Measurements from ENCODE around the gene DTX4.
"Not testable (repeated sequence)": the region's sequence is repeated elsewhere in the genome, so short reads cannot be mapped to it uniquely, and the experiment has no call there.

Gene DTX4

GRCh38 chr11:59171508-59172322 lies at the start of gene DTX4:
DTX4 (plus strand) TSS chr11:59172132; CDS start chr11:59172596, 464 bp downstream.
- DNase-seq: peak; percentile 72 to 86 (median 78)

- DNase-seq: peak; percentile 80 to 91 (median 82)
Measured at GRCh38 chr11:59135648-59136461, 36.1 kb upstream of the DTX4 start.

GRCh38 chr11:59136551-59136950 lies 35.4 kb upstream of the DTX4 start:
- not testable (repeated sequence) for DNase-seq

DNA sequence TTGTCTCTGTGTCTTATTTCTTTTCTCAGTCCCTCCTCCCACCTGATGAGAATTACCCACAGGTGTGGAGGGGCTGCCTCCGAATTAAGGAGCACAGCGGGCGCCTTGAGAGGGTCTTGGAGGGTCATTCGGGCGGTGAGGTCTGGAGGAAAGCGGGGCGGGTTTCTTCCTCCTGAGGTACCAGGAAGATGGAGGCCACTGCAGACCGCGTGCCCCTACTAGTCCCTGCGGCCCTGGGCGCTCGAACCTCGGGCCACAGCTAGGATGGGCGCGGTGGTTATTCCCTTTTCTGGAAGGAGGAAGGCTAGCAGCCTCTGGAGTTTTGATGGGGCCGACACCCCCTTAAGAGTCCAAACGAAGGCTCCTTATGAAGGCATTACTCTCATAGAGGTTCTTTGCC lies 34.7 kb upstream of the DTX4 start:
- DNase-seq: no peak

GRCh38 chr11:59138643-59139042 lies 33.3 kb upstream of the DTX4 start:
- no peak for DNase-seq

- DNase-seq: no peak
Measured at GRCh38 chr11:59141191-59141590, 30.7 kb upstream of the DTX4 start.

DNA sequence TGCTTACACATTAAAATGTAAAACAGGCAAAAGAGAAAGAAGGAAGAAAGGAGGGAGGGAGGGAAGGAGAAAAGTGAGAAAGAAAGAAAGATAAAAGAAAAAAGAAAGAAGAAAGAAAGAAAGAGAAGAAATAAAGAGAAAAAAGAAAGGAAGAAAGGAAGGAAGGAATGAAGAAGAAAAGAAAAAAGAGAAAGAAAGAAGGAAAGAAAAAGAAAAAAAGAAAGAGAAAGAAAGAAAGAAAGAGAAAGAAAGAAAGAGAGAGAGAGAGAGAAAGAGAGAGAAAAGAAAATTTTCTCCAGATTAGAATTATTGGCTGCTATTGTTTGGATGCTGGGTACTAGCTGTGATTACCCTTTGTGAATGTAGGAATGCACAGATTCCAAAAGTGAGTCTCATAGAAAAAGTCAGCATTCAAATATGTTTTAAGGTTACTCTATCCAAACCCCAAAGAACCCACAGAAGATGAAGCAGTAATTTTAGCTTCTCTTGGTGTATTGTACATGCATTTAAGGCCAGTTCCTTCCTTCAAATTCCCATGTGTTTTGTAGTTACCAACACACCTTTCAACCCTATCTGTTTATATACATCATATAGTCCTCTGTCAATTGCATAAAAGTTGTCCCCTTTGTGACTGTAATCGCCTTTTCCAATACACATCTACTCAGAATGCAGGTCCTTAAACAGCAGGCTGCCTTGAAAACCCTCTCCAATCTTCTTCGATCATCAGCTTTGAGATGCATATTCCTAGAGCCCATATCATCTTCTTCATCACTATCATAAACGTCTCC lies 30.1 kb upstream of the DTX4 start:
- no peak for DNase-seq

GRCh38 chr11:59142530-59143507 lies 29.1 kb upstream of the DTX4 start, which contains the start of gene FAM111A:
FAM111A (plus strand) TSS chr11:59142856; CDS start chr11:59148873, 6,017 bp downstream.
- peak; percentile 52 to 65 (median 60) for DNase-seq

DNA sequence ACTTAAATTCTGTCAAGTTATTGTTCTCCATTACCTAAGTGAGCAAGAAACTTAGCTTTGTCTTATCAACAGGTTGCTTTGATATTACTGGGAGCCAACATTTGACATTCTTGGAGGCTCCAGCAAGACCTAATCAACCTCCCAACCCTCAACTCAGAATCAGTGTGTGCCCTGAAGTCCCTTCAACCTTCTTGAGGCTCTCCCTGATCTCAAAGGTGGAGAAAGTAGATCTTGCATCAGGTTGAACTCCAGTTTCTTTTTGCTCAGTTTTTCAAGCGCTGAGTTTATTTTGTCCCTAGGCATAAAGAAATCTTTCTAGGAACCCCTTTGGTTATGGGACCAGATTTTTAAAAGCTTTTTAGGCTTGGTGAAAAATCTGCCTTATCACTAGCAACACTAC lies 27.8 kb upstream of the DTX4 start:
- no peak for DNase-seq

DNA sequence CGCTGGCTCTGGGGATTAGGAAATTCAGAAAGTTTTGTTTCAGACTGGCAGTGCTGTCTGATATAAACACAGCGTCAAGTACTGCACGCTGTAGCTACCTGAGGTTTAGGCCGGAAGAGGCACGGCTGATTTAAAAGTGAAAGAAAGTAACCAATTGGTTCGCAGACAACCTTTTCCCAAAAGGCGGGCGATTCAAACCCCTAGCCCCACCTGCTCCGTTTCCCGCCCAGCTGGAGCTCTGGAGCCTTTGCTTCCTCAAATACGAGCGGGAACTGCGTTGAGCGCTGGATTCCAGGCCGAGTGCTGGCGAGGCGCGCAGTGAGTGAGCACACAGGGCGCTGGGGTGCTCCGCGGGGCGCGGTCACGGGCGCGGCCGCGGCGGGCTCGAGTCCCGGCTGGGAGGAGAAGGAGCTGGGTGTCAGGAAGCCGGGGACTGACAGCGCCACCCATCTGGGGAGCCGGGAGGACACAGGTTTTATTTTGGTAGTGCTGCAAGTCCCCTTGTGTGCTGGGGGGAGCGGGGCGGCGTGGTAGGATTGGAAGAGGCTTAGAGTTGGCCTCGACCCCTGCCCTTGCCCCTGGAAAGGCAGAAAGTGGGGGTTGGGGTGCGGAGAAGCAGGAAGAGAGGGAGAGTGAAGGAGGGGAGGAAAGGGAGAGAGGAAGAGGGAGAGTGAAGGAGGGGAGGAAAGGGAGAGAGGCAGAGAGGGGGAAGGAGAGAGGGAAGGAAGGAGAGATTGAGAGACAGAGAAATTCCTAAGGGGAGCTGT lies 27.2 kb upstream of the DTX4 start:
- peak in 3 of 4 experiments; percentile 30 to 38 (median 31) for DNase-seq

GRCh38 chr11:59145534-59145933 lies 26.4 kb upstream of the DTX4 start:
- DNase-seq: no peak

- DNase-seq: no peak
Measured at GRCh38 chr11:59151761-59152160, 20.2 kb upstream of the DTX4 start.

DNA sequence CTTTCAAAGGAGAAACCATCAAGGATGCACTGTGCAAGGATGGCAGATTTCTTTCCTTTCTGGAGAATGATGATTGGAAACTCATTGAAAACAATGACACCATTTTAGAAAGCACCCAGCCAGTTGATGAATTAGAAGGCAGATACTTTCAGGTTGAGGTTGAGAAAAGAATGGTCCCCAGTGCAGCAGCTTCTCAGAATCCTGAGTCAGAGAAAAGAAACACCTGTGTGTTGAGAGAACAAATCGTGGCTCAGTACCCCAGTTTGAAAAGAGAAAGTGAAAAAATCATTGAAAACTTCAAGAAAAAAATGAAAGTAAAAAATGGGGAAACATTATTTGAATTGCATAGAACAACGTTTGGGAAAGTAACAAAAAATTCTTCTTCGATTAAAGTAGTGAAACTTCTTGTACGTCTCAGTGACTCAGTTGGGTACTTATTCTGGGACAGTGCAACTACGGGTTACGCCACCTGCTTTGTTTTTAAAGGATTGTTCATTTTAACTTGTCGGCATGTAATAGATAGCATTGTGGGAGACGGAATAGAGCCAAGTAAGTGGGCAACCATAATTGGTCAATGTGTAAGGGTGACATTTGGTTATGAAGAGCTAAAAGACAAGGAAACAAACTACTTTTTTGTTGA lies 19.5 kb upstream of the DTX4 start:
- no peak for DNase-seq

GRCh38 chr11:59154610-59155009 lies 17.3 kb upstream of the DTX4 start:
- no peak for DNase-seq

DNA sequence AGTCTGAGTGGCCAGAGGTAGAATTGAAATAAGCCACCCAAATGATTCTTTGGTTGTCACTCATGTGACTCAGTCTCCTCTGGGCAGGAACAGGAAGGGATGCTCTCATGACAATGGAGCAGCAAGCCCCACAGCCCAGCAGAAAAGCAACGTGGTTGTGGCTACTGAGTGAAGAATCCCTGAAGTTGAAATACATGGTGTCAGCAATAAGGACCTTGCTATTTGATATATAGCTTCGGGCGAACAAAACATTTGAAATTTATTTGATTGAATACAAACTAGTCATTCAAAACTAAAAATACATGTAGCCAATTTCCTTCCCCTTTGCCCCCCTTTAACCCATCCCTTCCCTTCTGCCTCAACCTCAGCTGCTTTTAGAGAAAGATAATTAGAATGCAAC lies 14.5 kb upstream of the DTX4 start:
- DNase-seq: no peak

DNA sequence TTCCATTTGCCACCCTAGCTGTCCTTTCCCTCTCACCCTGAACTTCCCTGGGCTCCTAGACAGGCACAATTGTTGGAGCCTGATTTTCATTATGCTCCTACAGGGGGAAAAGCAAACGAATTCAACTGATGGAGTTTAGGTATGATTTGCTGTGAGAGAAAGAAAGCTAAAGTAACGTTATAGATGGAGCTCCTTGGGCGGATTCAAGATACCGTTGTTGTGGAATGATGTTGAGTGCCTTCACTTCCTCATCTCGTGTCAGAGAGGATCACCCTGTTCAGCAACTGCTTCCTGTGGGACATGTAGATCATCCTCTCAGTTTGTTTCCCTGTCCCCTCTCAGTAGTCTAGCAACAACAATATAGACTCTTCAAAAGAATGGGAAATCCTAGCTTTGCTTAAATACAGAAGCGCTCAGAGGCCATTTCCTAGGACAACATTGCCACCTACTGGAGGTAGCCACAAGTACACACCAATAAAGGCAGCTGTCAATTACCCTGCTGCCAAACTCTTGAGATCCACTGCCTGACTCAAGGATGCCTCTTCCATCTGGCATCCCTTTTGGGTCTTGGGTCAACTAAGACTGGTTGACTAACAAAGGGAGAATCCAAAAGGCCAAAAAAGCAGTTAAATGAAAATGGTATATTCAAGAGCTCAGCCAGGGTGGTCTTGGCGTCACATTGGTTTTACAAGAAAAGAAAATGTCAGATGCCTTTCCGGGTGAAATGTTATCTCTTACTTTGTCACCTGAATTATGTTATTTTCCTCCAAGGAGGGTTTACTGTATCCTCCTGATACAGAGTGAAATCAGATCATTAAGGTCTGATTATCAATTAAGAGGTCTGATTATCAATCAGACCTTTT lies 13.5 kb upstream of the DTX4 start:
- DNase-seq: peak in 3 of 4 experiments; percentile 22 to 37 (median 27)

DNA sequence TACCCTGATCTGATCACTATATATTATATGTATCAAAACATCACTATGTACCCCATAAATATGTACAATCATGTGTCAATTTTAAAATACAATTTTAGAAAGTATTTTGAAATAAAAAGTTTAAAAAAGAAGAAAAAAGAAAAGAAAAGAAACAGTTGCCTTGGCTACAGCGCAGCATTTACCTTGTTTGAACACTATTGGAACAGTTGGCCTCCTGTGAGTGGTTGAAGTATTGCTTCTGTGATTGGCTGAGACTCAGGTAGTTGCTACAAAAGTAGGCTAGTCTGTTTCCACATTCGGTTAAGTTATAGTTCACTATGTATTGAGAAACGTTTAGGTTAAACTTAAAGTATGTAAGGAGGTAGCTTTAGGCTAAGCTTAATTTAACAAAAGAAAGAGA lies 7.9 kb upstream of the DTX4 start:
- no peak for DNase-seq

- DNase-seq: no peak
Measured at GRCh38 chr11:59172345-59173079, 580 bp downstream of the DTX4 start.
